Cardiac muscle cell (in vitro differentiated cells and primary cell): ENCODE results near the gene TMEM38B. TPM values are rescaled to one million over a fixed set of nuclear protein-coding genes. Genes with fewer than 3 reads are reported as not detected.

ENCODE experiments used
- DNase-seq, 2 donors: peaks; one replicate each; pipeline versions ENCODE4 v3.0.0 to v3.0.0-alpha.2; 2010 to 2017; ENCODE audit warnings: low read depth in 1 of 2, low spot score in 1 of 2
- H3K27ac ChIP-seq: fragments of 200-600 bp; sonication (generic); 2 replicates; pipeline ENCODE4 v1.5.1; 2016
- H3K27me3 ChIP-seq: fragments of 200-600 bp; sonication (generic); 2 replicates; pipeline ENCODE4 v1.6.0; 2016; ENCODE audit warnings: control low read depth
- H3K36me3 ChIP-seq: fragments of 200-600 bp; sonication (generic); 2 replicates; pipeline ENCODE4 v1.5.1; 2016; ENCODE audit warnings: control low read depth
- H3K4me1 ChIP-seq: fragments of 200-600 bp; sonication (generic); 2 replicates; pipeline ENCODE4 v1.8.1; 2017; ENCODE audit warnings: low read depth, mild to moderate bottlenecking, mixed run types
- H3K4me3 ChIP-seq: fragments of 200-600 bp; sonication (generic); 2 replicates; pipeline ENCODE4 v1.5.1; 2016; ENCODE audit warnings: mild to moderate bottlenecking
- H3K9me3 ChIP-seq: fragments of 200-600 bp; sonication (generic); 2 replicates; pipeline ENCODE4 v1.5.1; 2017; ENCODE audit warnings: low read depth, mild to moderate bottlenecking, control low read depth
- polyA plus RNA-seq: library from polyadenylated mRNA; unstranded; fragments of >200 nt; fragmentation: Nextera tagmentation; extraction: Ambion mirVana; gene quantifications from 2 replicates; pipeline ENCODE4 v1.2.1, GENCODE V29; 2016
- total RNA-seq: library from RNA; depleted of rRNA; stranded (reverse); fragments of >200 nt; gene quantifications from 2 replicates; pipeline ENCODE4 v1.2.3, GENCODE V29; 2016
- TF ChIP-seq, protein P1 (sequence below): IDR thresholded peaks from 2 replicates; pipeline ENCODE4 v1.5.1; 2012; ENCODE audit warnings: low read depth, mild to moderate bottlenecking, low read length

Gene TMEM38B
- total and polyA plus RNA-seq, 2 experiments from 2014 or later: 17.5 to 24.9 TPM

- Histone ChIP-seq H3K4me1 (peaks cover 13% of the 10 kb centered on the region), H3K27ac (no peak overlapping the region), H3K36me3 (no peaks in the 10 kb centered on the region), H3K4me3 (no peak overlapping the region), H3K9me3 (no peaks in the 10 kb centered on the region), H3K27me3 (peaks cover 34% of the 10 kb centered on the region)
- DNase-seq: no peak
- TF ChIP-seq, protein P1, sequence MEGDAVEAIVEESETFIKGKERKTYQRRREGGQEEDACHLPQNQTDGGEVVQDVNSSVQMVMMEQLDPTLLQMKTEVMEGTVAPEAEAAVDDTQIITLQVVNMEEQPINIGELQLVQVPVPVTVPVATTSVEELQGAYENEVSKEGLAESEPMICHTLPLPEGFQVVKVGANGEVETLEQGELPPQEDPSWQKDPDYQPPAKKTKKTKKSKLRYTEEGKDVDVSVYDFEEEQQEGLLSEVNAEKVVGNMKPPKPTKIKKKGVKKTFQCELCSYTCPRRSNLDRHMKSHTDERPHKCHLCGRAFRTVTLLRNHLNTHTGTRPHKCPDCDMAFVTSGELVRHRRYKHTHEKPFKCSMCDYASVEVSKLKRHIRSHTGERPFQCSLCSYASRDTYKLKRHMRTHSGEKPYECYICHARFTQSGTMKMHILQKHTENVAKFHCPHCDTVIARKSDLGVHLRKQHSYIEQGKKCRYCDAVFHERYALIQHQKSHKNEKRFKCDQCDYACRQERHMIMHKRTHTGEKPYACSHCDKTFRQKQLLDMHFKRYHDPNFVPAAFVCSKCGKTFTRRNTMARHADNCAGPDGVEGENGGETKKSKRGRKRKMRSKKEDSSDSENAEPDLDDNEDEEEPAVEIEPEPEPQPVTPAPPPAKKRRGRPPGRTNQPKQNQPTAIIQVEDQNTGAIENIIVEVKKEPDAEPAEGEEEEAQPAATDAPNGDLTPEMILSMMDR: no peak
Observed at GRCh38 chr9:105696219-105696793, 2.0 kb downstream of the TMEM38B start.

DNA sequence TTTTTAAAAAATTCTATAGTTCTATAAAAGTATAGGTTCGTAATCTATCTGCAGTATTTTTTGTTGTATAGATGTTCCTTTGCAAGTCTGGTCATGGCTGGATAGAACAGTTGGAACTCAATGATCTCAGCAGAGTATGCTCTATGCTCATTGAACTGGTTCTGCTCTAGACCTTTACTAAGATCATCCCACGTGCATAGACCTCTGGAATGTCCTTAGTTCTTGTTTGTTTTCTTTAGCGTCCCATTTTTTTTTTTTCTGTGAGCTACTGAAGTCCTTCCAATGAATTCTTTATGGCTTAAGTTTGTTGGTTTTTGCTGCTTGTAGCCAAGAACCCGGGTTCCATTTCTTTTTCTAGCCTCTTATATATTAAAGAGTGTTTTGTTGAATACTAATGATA lies 3.5 kb downstream of the TMEM38B start:
- H3K9me3 ChIP-seq: no peaks in the 10 kb centered on the region
- H3K27ac ChIP-seq: no peak overlapping the region
- H3K4me3 ChIP-seq: no peak overlapping the region
- peaks cover 13% of the 10 kb centered on the region for H3K4me1 ChIP-seq
- TF ChIP-seq, protein P1: no peak
- H3K27me3 ChIP-seq: peaks cover 19% of the 10 kb centered on the region
- DNase-seq: no peak
- H3K36me3 ChIP-seq: no peaks in the 10 kb centered on the region

GRCh38 chr9:105698348-105698870 lies 4.1 kb downstream of the TMEM38B start:
- DNase-seq: no peak
- Histone ChIP-seq H3K9me3 (no peaks in the 10 kb centered on the region), H3K4me1 (peaks cover 13% of the 10 kb centered on the region), H3K27me3 (peaks cover 13% of the 10 kb centered on the region), H3K4me3 (no peak overlapping the region), H3K27ac (no peak overlapping the region), H3K36me3 (no peaks in the 10 kb centered on the region)
- TF ChIP-seq, protein P1: no peak

DNA sequence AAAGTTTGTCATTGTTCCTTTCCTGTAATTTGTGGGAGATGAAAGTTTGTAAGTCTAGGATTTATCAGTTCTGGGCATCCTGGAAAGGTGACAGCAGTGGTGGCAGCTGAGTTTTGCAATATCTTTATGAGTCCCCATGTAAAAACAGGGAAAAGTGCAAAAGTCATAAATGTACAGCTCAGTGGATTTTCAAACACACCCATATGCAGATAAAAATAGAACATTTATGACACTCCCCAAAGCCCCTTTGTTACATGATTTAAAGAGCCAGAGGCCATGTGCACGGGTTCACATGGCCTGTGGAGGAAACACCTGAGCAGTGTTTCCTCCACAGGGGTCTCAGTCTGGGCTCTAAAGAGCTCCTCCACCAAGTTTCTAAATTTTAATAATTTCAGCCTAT lies 6.3 kb downstream of the TMEM38B start:
- no peak for DNase-seq
- Histone ChIP-seq H3K4me1 (peaks cover 7% of the 10 kb centered on the region), H3K9me3 (no peaks in the 10 kb centered on the region)

DNA sequence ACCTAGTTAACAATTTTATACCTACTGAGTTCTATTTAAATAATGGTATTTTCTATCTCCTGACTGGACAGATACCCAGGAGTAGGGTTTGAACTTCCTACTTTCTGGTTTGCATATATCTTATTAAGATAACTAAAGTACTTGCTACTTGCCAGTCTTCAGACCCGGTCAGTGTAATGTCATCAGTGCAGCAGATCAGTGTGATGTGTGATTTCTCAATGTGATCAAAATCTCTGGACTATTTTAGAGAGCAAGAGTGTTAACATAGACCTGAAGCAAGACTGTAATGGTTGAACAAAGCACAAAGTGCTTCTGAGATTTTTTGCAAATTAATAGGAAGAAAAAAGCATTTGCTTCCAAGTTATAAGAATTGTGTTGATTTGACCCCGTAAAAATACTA lies 6.8 kb downstream of the TMEM38B start:
- H3K9me3 ChIP-seq: no peaks in the 10 kb centered on the region
- no peak overlapping the region for H3K27ac ChIP-seq
- DNase-seq: no peak
- no peak overlapping the region for H3K4me3 ChIP-seq
- no peaks in the 10 kb centered on the region for H3K36me3 ChIP-seq
- peaks cover 2% of the 10 kb centered on the region for H3K27me3 ChIP-seq
- TF ChIP-seq, protein P1: no peak
- H3K4me1 ChIP-seq: peaks cover 7% of the 10 kb centered on the region

More for the DNA sequence above, 6.3 kb downstream of the TMEM38B start:
- Histone ChIP-seq H3K27ac (no peak overlapping the region), H3K4me3 (no peak overlapping the region), H3K27me3 (peaks cover 6% of the 10 kb centered on the region), H3K36me3 (no peaks in the 10 kb centered on the region)
- TF ChIP-seq, protein P1: no peak
